Hepatocyte (in vitro differentiated cells): ENCODE data around the gene TIGD2.

Experiments used
- CTCF ChIP-seq: fragments of 200-600 bp; sonication (generic); IDR thresholded peaks from 2 replicates; pipeline ENCODE4 v1.5.1; 2016; ENCODE audit warnings: antibody characterized with exemption, mild to moderate bottlenecking; ENCODE audit not compliant: poor library complexity
- EZH2phosphoT487 ChIP-seq: fragments of 200-600 bp; sonication (generic); IDR thresholded peaks from one replicate; pipeline ENCODE4 v1.6.1; 2018; ENCODE audit warnings: antibody characterized with exemption, mild to moderate bottlenecking, low read depth, moderate library complexity; ENCODE audit not compliant: unreplicated experiment, severe bottlenecking

DNA sequence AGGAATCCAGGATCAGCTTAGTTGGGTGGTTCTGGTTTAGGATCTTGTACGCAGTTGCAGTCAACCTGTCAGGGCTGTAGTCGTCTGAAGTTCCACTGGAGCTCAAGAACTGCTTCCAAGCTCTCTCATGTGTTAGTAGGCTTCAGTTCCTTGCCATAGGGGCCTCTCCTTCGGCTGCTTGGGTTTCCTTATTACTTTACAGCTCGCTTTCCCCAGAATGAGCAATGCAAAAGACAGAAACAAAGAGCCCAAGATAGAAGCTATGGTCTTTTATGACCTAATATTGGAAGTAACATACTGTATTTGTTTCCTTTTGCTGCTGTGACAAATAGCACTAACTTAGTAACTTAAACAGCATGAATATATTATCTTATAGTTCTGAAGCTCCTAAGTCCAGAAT, 51.7 kb downstream of the TIGD2 start:
- no peak for TF ChIP-seq CTCF
- no peak for TF ChIP-seq EZH2phosphoT487
